Measurements from ENCODE around the gene PLXDC2. TPM values are rescaled to one million over a fixed set of nuclear protein-coding genes. Genes with fewer than 3 reads are reported as not detected.

Gene PLXDC2
- polyA plus RNA-seq, 1 donor from 2014 or later: 0.18 TPM

- Mint-ChIP-seq H3K27ac (no peak overlapping the region), H3K4me3 (peak overlapping the region in 1 of 4 donors; percentile 28), H3K27me3 (no peaks in the 10 kb centered on the region), H3K9me3 (peaks cover 2 to 9% (median 5%) of the 10 kb centered on the region in 3 donors), H3K36me3 (no peaks in the 10 kb centered on the region), H3K4me1 (no peaks in the 10 kb centered on the region)
Observed at GRCh38 chr10:19828278-19829049, 12.2 kb downstream of the PLXDC2 start.

GRCh38 chr10:19832699-19833098, 16.5 kb downstream of the PLXDC2 start:
- Mint-ChIP-seq H3K4me3 (no peak overlapping the region), H3K27me3 (no peaks in the 10 kb centered on the region), H3K9me3 (peaks cover 5 to 12% (median 11%) of the 10 kb centered on the region in 3 donors), H3K27ac (no peak overlapping the region), H3K4me1 (no peaks in the 10 kb centered on the region), H3K36me3 (no peaks in the 10 kb centered on the region)

DNA sequence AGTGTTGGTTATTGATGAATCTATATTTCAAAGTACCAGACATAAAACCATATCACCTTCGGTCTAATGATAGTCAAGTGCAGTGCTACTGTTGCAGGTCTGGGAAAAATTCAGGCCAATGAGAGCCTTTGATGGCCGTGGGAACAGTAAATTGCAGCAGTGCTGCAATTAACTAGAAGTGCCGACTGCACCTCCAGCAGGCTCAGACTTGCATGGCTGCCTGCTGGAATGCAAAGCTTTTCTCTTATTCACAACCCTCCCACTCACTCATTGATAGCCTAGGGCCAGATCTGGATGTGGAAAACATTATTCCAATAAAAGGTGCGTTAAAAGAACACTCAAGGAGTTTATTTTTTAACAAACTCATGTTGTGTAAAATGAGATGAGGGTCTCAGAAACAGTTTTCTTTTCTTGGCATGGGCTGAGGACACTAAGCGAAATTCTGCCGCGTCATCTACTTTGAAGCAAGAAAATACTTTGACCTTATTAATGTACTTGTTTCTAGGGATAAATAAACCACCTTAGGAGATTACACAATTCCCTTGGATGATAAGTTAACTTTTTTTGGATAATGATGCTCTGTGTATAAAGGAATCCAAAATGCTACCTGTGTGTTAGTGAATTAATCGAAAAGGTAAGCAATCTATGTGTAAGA, 17.1 kb downstream of the PLXDC2 start:
- H3K27me3 Mint-ChIP-seq: no peaks in the 10 kb centered on the region
- H3K36me3 Mint-ChIP-seq: no peaks in the 10 kb centered on the region
- H3K27ac Mint-ChIP-seq: no peak overlapping the region
- peaks cover 5 to 12% (median 11%) of the 10 kb centered on the region in 3 donors for H3K9me3 Mint-ChIP-seq
- H3K4me1 Mint-ChIP-seq: no peaks in the 10 kb centered on the region
- no peak overlapping the region for H3K4me3 Mint-ChIP-seq

- no peaks in the 10 kb centered on the region for H3K36me3 Mint-ChIP-seq
- H3K4me1 Mint-ChIP-seq: no peaks in the 10 kb centered on the region
- H3K27me3 Mint-ChIP-seq: no peaks in the 10 kb centered on the region
- H3K9me3 Mint-ChIP-seq: peaks cover 5 to 11% (median 10%) of the 10 kb centered on the region in 3 donors
- H3K27ac Mint-ChIP-seq: no peak overlapping the region
- H3K4me3 Mint-ChIP-seq: no peak overlapping the region
Observed at GRCh38 chr10:19835952-19836351, 19.7 kb downstream of the PLXDC2 start.

- Mint-ChIP-seq H3K27me3 (no peaks in the 10 kb centered on the region), H3K36me3 (no peaks in the 10 kb centered on the region), H3K27ac (no peak overlapping the region), H3K9me3 (peaks cover 2 to 4% (median 3%) of the 10 kb centered on the region in 3 donors), H3K4me1 (no peaks in the 10 kb centered on the region), H3K4me3 (no peak overlapping the region)
Observed at GRCh38 chr10:19839090-19839489, 22.9 kb downstream of the PLXDC2 start.

GRCh38 chr10:19839552-19839951, 23.3 kb downstream of the PLXDC2 start:
- Mint-ChIP-seq H3K36me3 (no peaks in the 10 kb centered on the region), H3K27ac (no peak overlapping the region), H3K27me3 (no peaks in the 10 kb centered on the region), H3K4me1 (no peaks in the 10 kb centered on the region), H3K9me3 (peaks cover 2 to 4% (median 3%) of the 10 kb centered on the region in 3 donors), H3K4me3 (no peak overlapping the region)

GRCh38 chr10:19840776-19841175, 24.5 kb downstream of the PLXDC2 start:
- H3K36me3 Mint-ChIP-seq: no peaks in the 10 kb centered on the region
- H3K27ac Mint-ChIP-seq: no peak overlapping the region
- no peak overlapping the region for H3K4me3 Mint-ChIP-seq
- no peaks in the 10 kb centered on the region for H3K27me3 Mint-ChIP-seq
- H3K4me1 Mint-ChIP-seq: peaks cover 0 to 1% (median 0%) of the 10 kb centered on the region in 3 donors
- H3K9me3 Mint-ChIP-seq: no peaks in the 10 kb centered on the region

GRCh38 chr10:19843487-19843886, 27.3 kb downstream of the PLXDC2 start:
- H3K4me3 Mint-ChIP-seq: no peak overlapping the region
- H3K9me3 Mint-ChIP-seq: peaks cover 0 to 11% (median 0%) of the 10 kb centered on the region in 3 donors
- H3K27me3 Mint-ChIP-seq: no peaks in the 10 kb centered on the region
- no peaks in the 10 kb centered on the region for H3K36me3 Mint-ChIP-seq
- no peak overlapping the region for H3K27ac Mint-ChIP-seq
- H3K4me1 Mint-ChIP-seq: peaks cover 0 to 1% (median 0%) of the 10 kb centered on the region in 3 donors

DNA sequence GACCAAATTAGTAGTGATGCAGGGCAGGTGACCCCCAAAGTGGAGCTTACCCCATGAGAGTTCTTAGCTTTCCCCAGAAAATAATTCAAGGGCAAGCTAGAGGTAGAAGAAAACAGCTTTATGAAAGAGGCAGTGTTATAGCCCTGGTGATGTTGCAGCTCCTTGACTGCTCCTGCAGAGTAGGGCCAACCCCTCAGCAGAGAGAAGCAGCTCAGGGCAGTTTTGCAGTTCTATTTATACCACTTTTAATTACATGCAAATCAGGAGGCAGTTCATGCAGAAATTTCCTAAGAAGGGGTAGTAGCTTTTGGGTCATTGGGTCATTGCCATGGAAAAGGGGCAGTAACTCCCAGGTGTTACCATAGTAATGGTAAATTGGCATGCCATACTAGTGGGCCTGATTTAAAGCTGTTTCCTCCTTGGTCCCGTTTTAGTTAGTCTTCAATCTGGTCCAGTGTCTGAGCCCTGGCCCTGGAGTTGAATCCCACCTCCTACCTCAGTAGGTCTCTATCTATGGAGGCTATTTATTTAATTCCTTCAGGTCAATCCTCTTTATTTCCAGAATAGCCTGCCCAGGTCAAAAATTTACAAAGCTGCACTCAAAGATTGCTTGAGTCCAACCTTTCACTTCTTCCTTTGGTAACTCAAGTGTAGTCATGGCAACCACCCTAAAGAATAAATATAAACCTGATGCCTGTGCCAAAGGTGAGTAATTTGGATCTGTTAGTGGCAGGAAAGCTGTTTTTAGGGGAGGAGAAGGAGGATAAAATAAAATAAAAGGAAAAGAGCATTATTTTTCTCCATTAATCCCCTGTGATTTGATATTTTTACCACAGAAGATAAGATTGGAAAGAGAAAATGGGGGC, 29.5 kb downstream of the PLXDC2 start:
- Mint-ChIP-seq H3K36me3 (no peaks in the 10 kb centered on the region), H3K27me3 (no peaks in the 10 kb centered on the region), H3K4me1 (peaks cover 0 to 1% (median 0%) of the 10 kb centered on the region in 3 donors), H3K27ac (no peak overlapping the region), H3K9me3 (peaks cover 0 to 11% (median 0%) of the 10 kb centered on the region in 3 donors), H3K4me3 (no peak overlapping the region)

DNA sequence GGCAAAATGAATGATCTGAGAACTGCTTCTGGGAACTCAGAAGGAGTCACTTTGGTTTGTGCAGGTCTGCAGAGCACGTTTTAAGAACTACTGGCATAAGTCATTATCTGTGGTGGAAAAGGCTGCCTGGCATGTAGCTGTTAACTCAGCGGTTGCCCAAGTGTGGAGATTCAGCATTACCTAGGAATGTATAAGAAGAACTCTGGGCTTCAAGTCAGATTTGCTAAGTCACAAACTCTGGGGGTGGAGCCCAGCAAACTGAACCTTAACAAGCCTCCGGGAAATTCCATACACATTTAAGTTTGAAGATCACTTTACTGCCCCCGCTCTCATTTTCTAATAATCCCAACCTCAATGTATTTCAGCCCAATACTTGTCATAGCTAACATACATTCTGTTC, 31.1 kb downstream of the PLXDC2 start:
- Mint-ChIP-seq H3K4me1 (peaks cover 0 to 1% (median 0%) of the 10 kb centered on the region in 3 donors), H3K4me3 (no peak overlapping the region), H3K36me3 (no peaks in the 10 kb centered on the region), H3K9me3 (peaks cover 0 to 11% (median 2%) of the 10 kb centered on the region in 3 donors), H3K27ac (no peak overlapping the region), H3K27me3 (no peaks in the 10 kb centered on the region)

DNA sequence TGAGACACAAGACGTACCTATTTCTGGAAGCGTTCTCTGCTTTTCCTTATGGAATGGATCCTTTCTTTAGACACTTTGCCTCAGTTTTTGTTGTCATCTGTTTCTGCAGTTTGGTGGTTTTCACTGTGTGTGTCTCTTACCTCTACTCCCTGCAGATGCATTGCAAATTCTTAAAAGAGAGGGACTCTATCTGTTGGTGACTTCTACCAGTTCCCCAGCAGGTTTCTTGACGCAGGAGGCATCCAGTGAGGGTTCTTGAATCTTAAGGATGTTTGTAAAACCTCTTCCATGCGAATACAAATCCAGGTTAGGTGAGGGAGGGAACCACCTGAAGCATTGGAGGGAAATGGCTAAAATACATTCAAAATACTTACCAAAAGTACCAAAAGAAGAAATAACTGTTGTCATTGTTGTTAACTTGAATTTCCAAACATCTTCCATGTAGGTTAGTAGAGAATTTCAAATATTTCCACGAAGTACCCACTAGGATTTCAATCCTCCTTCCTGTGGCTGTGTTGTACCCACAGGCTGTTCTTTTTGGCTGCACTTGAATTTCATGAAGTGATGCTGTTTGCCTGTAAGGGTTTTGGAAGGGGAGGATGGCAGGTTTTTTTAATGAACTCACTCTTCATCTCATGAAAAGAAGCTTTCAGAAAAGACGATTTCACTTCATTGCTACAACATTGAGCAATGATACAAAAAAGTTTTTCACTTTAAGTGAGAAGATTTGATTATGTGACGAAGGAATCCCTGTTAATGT, 32.2 kb downstream of the PLXDC2 start:
- Mint-ChIP-seq H3K4me3 (no peak overlapping the region), H3K4me1 (peaks cover 0 to 1% (median 0%) of the 10 kb centered on the region in 3 donors), H3K36me3 (no peaks in the 10 kb centered on the region), H3K27ac (no peak overlapping the region), H3K27me3 (no peaks in the 10 kb centered on the region), H3K9me3 (peaks cover 0 to 11% (median 5%) of the 10 kb centered on the region in 3 donors)

DNA sequence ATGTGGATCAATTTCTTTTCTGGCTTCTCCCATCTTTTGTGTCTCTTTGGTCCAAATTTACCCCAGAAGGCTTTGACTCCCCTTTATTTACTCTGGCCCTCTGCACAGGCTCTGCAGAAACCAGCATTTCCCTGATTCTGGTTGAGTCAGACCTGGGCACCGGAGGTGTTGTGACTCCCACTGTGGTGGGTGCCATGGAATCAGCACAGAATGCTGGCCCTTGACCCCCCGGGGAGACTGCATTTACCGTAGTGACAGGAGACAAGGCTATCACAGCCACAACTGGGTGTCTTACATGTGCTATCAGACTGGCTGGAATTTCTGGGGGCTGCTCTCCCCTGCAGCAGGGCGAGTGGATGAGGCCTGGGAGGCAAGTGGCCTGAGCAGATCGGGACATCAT, 37.6 kb downstream of the PLXDC2 start:
- peaks cover 2 to 13% (median 10%) of the 10 kb centered on the region in 3 donors for H3K9me3 Mint-ChIP-seq
- H3K4me3 Mint-ChIP-seq: no peak overlapping the region
- H3K27ac Mint-ChIP-seq: no peak overlapping the region
- no peaks in the 10 kb centered on the region for H3K36me3 Mint-ChIP-seq
- no peaks in the 10 kb centered on the region for H3K4me1 Mint-ChIP-seq
- H3K27me3 Mint-ChIP-seq: no peaks in the 10 kb centered on the region

DNA sequence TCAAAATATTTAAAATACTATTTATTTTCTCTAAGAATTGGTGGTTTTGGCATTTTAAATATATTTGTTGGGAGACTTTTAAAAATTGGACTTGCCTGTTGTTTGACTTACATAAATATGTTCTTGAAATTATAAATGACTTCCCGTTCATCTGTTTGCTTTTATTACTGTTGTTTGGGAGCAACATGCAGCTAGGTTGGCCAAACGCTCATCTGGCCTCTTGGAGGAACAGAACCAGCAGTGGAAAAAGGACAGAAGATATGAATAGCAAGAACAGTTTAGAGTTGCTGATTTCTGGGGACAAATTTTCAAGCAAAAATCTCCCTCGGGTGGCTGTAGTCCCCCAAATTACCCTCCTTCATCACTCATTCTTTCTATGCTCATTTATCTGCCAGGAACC, 41.6 kb downstream of the PLXDC2 start:
- H3K36me3 Mint-ChIP-seq: no peaks in the 10 kb centered on the region
- H3K27me3 Mint-ChIP-seq: no peaks in the 10 kb centered on the region
- no peak overlapping the region for H3K27ac Mint-ChIP-seq
- no peak overlapping the region for H3K4me3 Mint-ChIP-seq
- H3K4me1 Mint-ChIP-seq: no peaks in the 10 kb centered on the region
- peaks cover 2 to 20% (median 10%) of the 10 kb centered on the region in 3 donors for H3K9me3 Mint-ChIP-seq

- H3K9me3 Mint-ChIP-seq: peaks cover 2 to 20% (median 15%) of the 10 kb centered on the region in 3 donors
- H3K4me3 Mint-ChIP-seq: no peak overlapping the region
- no peaks in the 10 kb centered on the region for H3K36me3 Mint-ChIP-seq
Observed at GRCh38 chr10:19860107-19860506, 43.9 kb downstream of the PLXDC2 start.

More at GRCh38 chr10:19860107-19860506, 43.9 kb downstream of the PLXDC2 start:
- Mint-ChIP-seq H3K27ac (no peak overlapping the region), H3K4me1 (no peaks in the 10 kb centered on the region), H3K27me3 (no peaks in the 10 kb centered on the region)

Data from IgD-negative memory B cell (primary cell).